ENCODE measurements around the gene WDR62. TPM values are rescaled to one million over a fixed set of nuclear protein-coding genes. Genes with fewer than 3 reads are reported as not detected.

The WDR62 gene
- total and polyA plus RNA-seq, 12 donors, result 1.6 to 33.7 (median 12.9) TPM

DNA sequence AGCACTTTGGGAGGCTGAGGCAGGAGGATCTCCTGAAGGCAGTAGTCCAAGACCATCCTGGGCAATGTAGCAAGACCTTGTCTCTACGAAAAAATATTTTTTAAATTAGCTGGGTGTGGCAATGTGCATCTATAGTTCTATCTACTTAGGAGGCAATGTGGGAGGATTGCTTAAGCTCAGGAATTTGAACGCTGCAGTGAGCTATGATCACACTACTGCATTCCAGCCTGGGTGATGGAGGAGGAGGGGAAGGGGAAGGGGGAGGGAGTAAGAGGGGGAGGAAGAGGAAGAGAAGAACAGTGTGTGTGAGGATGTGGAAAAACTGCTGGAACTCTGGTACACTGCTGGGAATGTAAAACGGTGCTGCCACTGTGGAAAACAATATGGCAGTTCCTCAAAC, 12.9 kb upstream of the WDR62 start:
- WGBS, 2 donors, result 13 to 25% methylated on average over 3 of the region's 3 CpGs
- ATAC-seq, result peak in 3 of 8 donors; percentile 63 to 67 (median 67)

DNA sequence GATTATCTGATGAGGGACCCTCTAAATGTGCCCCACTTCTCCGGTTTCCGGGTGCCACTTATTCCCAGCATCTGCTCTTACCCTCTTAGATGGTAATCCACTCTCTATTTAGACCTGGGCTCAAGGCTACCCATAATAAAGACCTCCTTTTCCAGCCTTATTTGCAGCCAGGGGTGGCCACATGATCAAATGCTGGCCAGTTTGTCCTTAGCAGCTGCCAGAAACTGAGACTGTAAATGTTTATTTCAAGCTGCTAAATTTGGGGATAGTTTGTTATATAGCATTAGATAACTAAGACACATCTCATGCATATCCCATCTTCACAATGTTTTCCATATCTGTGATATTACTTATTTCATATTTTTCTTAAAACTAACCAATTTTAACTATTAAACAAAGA, 10.7 kb upstream of the WDR62 start:
- Histone ChIP-seq H3K4me1 (peaks cover 0 to 11% (median 0%) of the 10 kb centered on the region in 9 donors), H3K36me3 (peaks cover 0 to 10% (median 0%) of the 10 kb centered on the region in 9 donors), H3K27ac (no peak overlapping the region), H3K4me3 (no peak overlapping the region), H3K9me3 (peaks cover 0 to 3% (median 0%) of the 10 kb centered on the region in 11 donors), H3K27me3 (no peaks in the 10 kb centered on the region)
- no peak for ATAC-seq
- TF ChIP-seq, protein P1, sequence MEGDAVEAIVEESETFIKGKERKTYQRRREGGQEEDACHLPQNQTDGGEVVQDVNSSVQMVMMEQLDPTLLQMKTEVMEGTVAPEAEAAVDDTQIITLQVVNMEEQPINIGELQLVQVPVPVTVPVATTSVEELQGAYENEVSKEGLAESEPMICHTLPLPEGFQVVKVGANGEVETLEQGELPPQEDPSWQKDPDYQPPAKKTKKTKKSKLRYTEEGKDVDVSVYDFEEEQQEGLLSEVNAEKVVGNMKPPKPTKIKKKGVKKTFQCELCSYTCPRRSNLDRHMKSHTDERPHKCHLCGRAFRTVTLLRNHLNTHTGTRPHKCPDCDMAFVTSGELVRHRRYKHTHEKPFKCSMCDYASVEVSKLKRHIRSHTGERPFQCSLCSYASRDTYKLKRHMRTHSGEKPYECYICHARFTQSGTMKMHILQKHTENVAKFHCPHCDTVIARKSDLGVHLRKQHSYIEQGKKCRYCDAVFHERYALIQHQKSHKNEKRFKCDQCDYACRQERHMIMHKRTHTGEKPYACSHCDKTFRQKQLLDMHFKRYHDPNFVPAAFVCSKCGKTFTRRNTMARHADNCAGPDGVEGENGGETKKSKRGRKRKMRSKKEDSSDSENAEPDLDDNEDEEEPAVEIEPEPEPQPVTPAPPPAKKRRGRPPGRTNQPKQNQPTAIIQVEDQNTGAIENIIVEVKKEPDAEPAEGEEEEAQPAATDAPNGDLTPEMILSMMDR (IDR thresholded peaks at IDR 0.05), result no peak
- DNase-seq, result no peak
- 94 to 97% methylated on average over 2 of the region's 2 CpGs for WGBS, 2 donors
- intact Hi-C loops (cut with DNase I), result no loop called here

More for the DNA sequence above, 12.9 kb upstream of the WDR62 start:
- Histone ChIP-seq H3K36me3 (peaks cover 0 to 26% (median 0%) of the 10 kb centered on the region in 9 donors), H3K27ac (no peak overlapping the region), H3K4me1 (peaks cover 0 to 11% (median 0%) of the 10 kb centered on the region in 9 donors), H3K9me3 (peaks cover 0 to 3% (median 0%) of the 10 kb centered on the region in 11 donors), H3K27me3 (no peaks in the 10 kb centered on the region), H3K4me3 (no peak overlapping the region)
- intact Hi-C loops (cut with DNase I), result no loop called here
- DNase-seq, result no peak
- TF ChIP-seq, protein P1 (IDR thresholded peaks at IDR 0.05), result no peak

DNA sequence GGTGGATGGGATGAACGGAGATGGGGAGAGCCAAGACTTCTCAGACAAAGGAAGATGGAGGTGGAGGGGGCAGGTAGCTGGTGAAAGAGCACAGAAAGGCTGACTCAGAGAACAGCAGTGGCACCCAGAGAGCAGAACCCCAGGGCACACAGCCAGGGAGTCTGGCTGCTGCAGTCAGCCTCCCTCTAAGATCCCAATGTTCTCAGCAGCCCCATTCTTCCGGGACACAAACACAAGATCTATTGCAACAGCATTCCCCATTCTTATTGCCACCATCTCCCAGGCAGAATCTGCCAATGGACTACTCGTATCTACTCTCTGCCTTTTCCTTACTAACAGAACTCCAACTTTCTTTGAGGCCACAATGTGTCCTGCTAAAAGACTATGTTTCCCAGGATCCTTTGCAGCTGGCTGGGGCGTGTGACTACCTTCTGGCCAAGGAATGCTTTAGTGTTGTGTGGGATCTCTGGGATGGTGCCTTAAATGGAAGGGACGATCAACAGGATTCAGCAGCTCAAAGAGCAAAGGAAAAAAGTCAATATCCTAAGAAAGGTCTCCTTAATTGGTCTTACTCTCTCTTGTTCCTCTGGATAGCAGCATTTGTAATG, 8.2 kb upstream of the WDR62 start:
- 91 to 93% methylated on average over 5 of the region's 5 CpGs for WGBS, 2 donors
- ATAC-seq (no peak), DNase-seq (no peak)
- TF ChIP-seq, protein P1 (IDR thresholded peaks at IDR 0.05), result no peak
- no peak overlapping the region for H3K27ac ChIP-seq
- peaks cover 0 to 3% (median 0%) of the 10 kb centered on the region in 11 donors for H3K9me3 ChIP-seq
- H3K27me3 ChIP-seq, result no peaks in the 10 kb centered on the region
- peaks cover 0 to 5% (median 0%) of the 10 kb centered on the region in 9 donors for H3K36me3 ChIP-seq
- intact Hi-C loops (cut with DNase I), result no loop called here
- no peak overlapping the region for H3K4me3 ChIP-seq
- H3K4me1 ChIP-seq, result peaks cover 0 to 9% (median 0%) of the 10 kb centered on the region in 9 donors

DNA sequence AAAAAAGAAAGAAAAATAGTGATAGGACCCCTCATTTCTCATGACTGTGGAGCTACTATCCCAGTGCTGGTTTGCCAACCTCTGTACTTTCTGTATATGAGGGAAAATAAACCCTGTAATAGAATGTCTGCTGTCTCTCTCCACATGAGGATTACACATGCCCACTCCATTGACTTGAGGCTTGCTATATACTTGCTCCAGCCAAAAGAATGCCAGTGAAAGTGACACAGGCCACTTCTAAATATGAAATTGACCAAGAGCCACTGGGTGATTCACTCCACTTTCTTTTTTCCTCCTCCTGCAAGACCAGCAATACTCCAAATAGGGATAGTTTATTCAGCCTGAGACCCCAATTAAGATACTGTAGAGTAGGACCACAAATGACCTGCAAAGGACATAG, 6.9 kb upstream of the WDR62 start:
- intact Hi-C loops (cut with DNase I), result no loop called here
- peaks cover 0 to 3% (median 0%) of the 10 kb centered on the region in 11 donors for H3K9me3 ChIP-seq
- H3K36me3 ChIP-seq, result peaks cover 0 to 5% (median 0%) of the 10 kb centered on the region in 9 donors
- TF ChIP-seq, protein P1 (IDR thresholded peaks at IDR 0.05), result no peak
- ATAC-seq (no peak), DNase-seq (no peak)
- no peaks in the 10 kb centered on the region for H3K27me3 ChIP-seq
- peaks cover 0 to 3% (median 1%) of the 10 kb centered on the region in 9 donors for H3K4me1 ChIP-seq
- no peak overlapping the region for H3K4me3 ChIP-seq
- no peak overlapping the region for H3K27ac ChIP-seq

Data from heart right ventricle (tissue), 16 donors.